ENCODE results near the gene THSD8.
A peak's percentile ranks its signal among the peaks of the same experiment; 100 is the strongest.
"Not testable (repeated sequence)": the region's sequence is repeated elsewhere in the genome, so short reads cannot be mapped to it uniquely, and the experiment has no call there.

THSD8 gene

GRCh38 chr19:12842511-12842910 is 40.6 kb downstream of the THSD8 start:
- Mint-ChIP-seq H3K4me1 (peaks cover 37% of the 10 kb centered on the region), H3K4me3 (no peak overlapping the region), H3K27me3 (peaks cover 91% of the 10 kb centered on the region), H3K27ac (no peak overlapping the region), H3K9me3 (no peaks in the 10 kb centered on the region)
- no peak for DNase-seq
- ATAC-seq = no peak

- H3K27me3 Mint-ChIP-seq = peaks cover 88% of the 10 kb centered on the region
- ATAC-seq (no peak), DNase-seq (no peak)
- H3K4me3 Mint-ChIP-seq = no peak overlapping the region
- H3K27ac Mint-ChIP-seq = no peak overlapping the region
- peaks cover 41% of the 10 kb centered on the region for H3K4me1 Mint-ChIP-seq
- no peaks in the 10 kb centered on the region for H3K9me3 Mint-ChIP-seq
Measured at GRCh38 chr19:12843328-12843727, 41.5 kb downstream of the THSD8 start.

- H3K27me3 Mint-ChIP-seq = peaks cover 80% of the 10 kb centered on the region
- no peak for ATAC-seq
- H3K4me1 Mint-ChIP-seq = peaks cover 33% of the 10 kb centered on the region
- no peak overlapping the region for H3K27ac Mint-ChIP-seq
- no peak for DNase-seq
- no peaks in the 10 kb centered on the region for H3K9me3 Mint-ChIP-seq
- no peak overlapping the region for H3K4me3 Mint-ChIP-seq
Measured at GRCh38 chr19:12843999-12844732, 42.3 kb downstream of the THSD8 start.

GRCh38 chr19:12846613-12847012 is 44.7 kb downstream of the THSD8 start:
- not testable (repeated sequence) for H3K4me3 Mint-ChIP-seq, H3K27ac Mint-ChIP-seq, H3K9me3 Mint-ChIP-seq, DNase-seq, ATAC-seq
- Mint-ChIP-seq H3K27me3 (peaks cover 64% of the 10 kb centered on the region), H3K4me1 (peaks cover 12% of the 10 kb centered on the region)

- Mint-ChIP-seq H3K4me3 (peak overlapping the region; percentile 77 to 82), H3K9me3 (no peaks in the 10 kb centered on the region), H3K27ac (peak overlapping the region in 1 of 2 donors; percentile 84), H3K4me1 (peaks cover 11% of the 10 kb centered on the region), H3K27me3 (peaks cover 57% of the 10 kb centered on the region)
- peak; percentile 88 to 90 for DNase-seq
- peak; percentile 97 for ATAC-seq
Measured at GRCh38 chr19:12847159-12848139, 45.6 kb downstream of the THSD8 start.

All from stimulated activated naive CD8-positive, alpha-beta T cell treated with anti-CD3 and anti-CD28 coated beads, Interleukin-15, amount 100 ng/mL, for 72 hours (primary cell).